Caki2 (cell line): ENCODE measurements around the gene FBLIM1. TPM values are rescaled to one million over a fixed set of nuclear protein-coding genes. Genes with fewer than 3 reads are reported as not detected.

Experiments
- DNase-seq: peaks from one replicate; pipeline ENCODE4 v3.0.0-alpha.2; 2015; ENCODE audit warnings: low read depth
- in situ Hi-C: cut with HindIII; loops from 2 replicates; pipeline ENCODE4 v1.10.0; 2016; ENCODE audit warnings: low sequenced_read_pairs, low pct_unique_long_range_greater_than_20kb, mixed read lengths
- total RNA-seq: library from RNA; depleted of rRNA; stranded (reverse); fragments of >200 nt; shearing (Covaris generic); gene quantifications from 2 replicates; pipeline ENCODE4 v1.2.3, GENCODE V29; 2014; ENCODE audit warnings: low replicate concordance; rRNA removed

FBLIM1 gene
- 7.0 and 9.3 TPM in 2 replicates for total RNA-seq

DNA sequence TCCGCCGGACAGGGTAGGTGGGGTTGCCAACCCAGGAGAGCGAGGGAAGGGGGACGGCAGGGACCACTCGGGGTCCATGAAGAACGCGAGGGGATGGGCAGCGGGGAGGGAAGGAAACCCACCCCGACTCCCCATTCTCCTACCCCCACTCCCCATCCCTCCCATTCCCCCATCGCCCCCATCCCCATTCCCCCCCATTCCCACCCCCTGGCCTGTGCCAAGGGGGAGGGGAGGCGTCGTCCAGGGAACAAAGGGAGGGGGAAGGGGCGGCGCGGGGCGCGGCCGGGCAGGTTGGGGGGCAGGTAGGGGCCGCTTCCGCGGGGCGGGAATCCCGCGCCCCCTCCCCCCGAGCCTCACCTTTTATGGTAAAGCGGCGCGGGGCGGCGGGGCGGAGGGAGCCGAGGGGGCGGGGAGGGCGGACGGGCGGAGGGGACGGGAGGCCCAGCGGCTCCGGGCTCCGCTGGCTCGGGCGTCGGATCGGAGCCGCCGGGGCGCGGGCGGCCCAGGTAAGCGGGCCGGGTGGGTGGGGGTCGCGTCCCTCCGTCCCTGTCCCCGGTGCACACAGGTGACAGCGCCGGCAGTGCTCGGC, at the start of gene FBLIM1:
Gene FBLIM1, plus strand, starts transcription at position 453 of the 589 bp plus-strand sequence. CDS start 6,189 bp downstream, outside the sequence.
- no peak for DNase-seq
- in situ Hi-C loops, result no loop called here

GRCh38 chr1:15709226-15709625, 49.4 kb upstream of the FBLIM1 start:
- in situ Hi-C loops, result no loop called here
- no peak for DNase-seq

GRCh38 chr1:15712168-15712567, 46.4 kb upstream of the FBLIM1 start:
- in situ Hi-C loops, result no loop called here
- no peak for DNase-seq

GRCh38 chr1:15714406-15715136, 44.0 kb upstream of the FBLIM1 start:
- no peak for DNase-seq
- in situ Hi-C loops, result no loop called here

- DNase-seq, result no peak
- in situ Hi-C loops, result no loop called here
Measured at GRCh38 chr1:15717418-15718125, 41.0 kb upstream of the FBLIM1 start.

GRCh38 chr1:15718199-15718601, 40.4 kb upstream of the FBLIM1 start:
- in situ Hi-C loops, result no loop called here
- DNase-seq, result no peak

DNA sequence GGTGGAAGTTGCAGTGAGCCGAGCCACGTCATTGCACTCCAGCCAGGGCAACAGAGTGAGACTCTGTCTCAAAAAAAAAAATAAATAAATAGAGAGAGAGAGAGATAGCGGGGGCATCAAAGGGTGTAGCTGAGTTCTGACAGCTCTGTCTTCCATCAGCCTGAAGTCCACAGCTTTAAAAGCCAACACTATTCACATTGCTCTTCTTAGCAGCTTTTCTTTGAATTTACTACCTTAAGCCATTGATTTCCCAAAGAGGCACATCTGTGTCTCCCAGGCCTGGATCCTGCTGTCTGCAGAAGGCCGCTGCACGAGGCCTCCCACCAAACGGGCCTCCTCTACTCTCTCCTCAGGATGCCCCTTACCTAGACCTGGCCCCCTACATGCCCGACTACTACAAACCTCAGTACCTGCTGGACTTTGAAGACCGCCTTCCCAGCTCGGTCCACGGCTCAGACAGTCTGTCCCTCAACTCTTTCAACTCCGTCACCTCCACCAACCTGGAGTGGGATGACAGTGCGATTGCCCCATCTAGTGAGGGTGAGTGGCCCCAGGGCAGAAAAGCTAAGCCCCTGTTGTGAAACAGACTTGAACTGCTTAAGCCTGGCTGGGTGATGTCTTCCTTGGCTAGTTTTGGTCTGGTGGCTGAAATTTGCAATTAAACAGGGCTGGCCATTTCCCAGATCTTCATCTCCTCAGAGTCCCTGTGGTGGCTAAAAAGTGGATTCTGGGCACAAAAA, 39.0 kb upstream of the FBLIM1 start:
- DNase-seq, result no peak
- in situ Hi-C loops, result no loop called here

DNA sequence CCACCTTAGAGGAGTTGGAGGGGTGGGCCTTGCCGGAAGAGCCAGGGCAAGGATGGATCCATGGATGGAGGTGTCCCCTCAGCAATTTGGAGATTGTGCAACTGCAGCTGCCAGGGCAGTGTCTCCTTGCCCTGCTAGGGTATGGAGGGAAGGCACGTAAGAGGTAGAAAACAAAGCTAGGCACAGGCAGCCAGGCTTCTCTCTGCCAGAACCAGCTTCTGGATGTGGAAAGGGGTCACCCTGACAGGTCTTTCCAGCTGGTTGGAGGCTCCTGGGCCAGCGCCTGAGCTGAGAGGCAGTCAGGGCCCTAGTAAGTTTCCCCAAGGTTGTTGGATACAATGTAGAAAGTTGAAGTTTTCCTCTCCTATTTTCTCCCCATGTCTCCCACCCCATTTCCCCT, 37.7 kb upstream of the FBLIM1 start:
- no peak for DNase-seq
- in situ Hi-C loops, result no loop called here

GRCh38 chr1:15722411-15722810, 36.2 kb upstream of the FBLIM1 start:
- no peak for DNase-seq
- in situ Hi-C loops, result no loop called here

DNA sequence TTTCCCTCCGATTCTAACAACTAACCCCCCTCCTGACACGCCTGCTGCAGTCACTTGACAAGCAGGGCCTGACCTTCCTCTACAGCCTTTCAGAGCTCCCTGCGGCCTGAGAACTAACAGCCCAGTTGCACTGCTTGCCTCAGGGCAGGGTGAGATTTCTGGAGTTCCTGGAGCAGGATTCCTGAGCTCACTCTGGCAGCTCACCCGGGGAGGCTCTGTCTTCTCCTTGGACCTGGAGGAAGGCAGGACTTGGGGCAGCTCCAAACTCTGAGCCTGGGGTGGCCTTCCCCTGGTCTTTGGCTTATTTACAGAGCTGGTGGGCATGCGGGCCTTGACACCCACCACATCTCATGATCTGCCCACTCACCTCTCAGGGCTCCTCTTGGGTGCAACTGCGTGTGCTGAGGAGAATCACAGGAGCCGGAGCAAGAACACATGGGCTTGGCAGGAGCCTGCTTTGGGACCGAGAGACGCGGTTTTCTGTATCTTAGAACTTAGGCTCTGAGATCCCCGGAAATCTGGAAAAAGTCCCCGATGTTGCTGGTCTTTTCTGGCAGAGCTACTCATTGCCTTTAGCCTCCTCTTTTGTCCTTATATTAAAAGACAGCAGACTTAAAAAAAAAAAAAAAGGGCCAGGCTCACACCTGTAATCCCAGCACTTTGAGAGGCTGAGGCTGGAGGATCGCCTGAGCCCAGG, 35.6 kb upstream of the FBLIM1 start:
- DNase-seq, result no peak
- in situ Hi-C loops, result no loop called here

- in situ Hi-C loops, result no loop called here
- no peak for DNase-seq
Measured at GRCh38 chr1:15723631-15724246, 34.9 kb upstream of the FBLIM1 start.

- in situ Hi-C loops, result no loop called here
- no peak for DNase-seq
Measured at GRCh38 chr1:15724949-15725880, 33.4 kb upstream of the FBLIM1 start.

DNA sequence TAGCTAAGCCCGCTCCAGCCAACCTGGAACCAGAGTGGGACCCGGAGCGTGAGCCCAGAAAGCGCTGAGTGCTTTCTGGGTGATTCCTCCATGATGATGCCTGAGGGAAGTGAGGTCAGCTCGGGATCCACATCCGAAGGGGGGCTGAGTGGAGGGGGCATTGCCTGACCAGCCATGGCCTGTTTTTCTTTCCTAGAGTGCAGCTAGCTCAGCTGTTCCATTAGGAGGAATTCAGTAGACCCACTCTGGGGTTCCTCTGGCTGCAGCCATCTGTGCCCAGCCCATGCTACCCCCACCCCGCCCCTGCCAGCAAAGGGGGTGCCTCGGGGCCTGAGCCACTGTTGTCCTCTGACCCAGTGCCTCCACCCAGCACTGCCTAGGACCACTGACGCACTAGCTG, 32.1 kb upstream of the FBLIM1 start:
- in situ Hi-C loops, result no loop called here
- DNase-seq, result no peak

DNA sequence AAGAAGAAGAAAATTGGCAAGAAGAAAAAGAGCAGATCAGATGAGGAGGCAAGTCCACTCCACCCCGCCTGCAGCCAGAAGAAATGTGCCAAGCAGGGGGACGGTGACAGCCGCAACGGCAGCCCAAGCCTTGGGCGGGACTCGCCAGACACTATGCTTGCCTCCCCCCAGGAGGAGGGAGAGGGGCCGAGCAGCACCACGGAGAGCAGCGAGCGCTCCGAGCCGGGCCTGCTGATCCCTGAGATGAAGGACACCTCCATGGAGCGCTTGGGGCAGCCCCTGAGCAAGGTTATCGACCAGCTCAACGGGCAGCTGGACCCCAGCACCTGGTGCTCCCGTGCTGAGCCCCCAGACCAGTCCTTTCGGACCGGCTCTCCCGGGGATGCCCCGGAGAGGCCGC, 31.6 kb upstream of the FBLIM1 start:
- in situ Hi-C loops, result no loop called here
- DNase-seq, result no peak

- no peak for DNase-seq
- in situ Hi-C loops, result no loop called here
Measured at GRCh38 chr1:15727424-15727823, 31.2 kb upstream of the FBLIM1 start.

- DNase-seq, result no peak
- in situ Hi-C loops, result no loop called here
Measured at GRCh38 chr1:15727866-15728534, 30.6 kb upstream of the FBLIM1 start.
